B cell (primary cell): ENCODE results near the gene WDR70. TPM values are rescaled to one million over a fixed set of nuclear protein-coding genes. Genes with fewer than 3 reads are reported as not detected.

Experiments used
- ATAC-seq: fragments of 200-7000 bp; cut with Tn5 transposase; one replicate; pipeline ENCODE4 v1.10.0; 2021; ENCODE audit warnings: low read depth, mild to moderate bottlenecking, moderate number of reproducible peaks, moderate library complexity
- CTCF ChIA-PET: fragments of 350-600 bp; sonication (Branson Sonifier 250); formaldehyde crosslinking; loops from one replicate; lab custom pipeline; 2021; ENCODE audit warnings: antibody characterized with exemption, inconsistent platforms; lab: Charles Lee
- POLR2A ChIA-PET: fragments of 350-600 bp; sonication (Branson Sonifier 250); formaldehyde crosslinking; loops from one replicate; lab custom pipeline; 2021; ENCODE audit warnings: antibody characterized with exemption; lab: Charles Lee
- DNase-seq: peaks from one replicate; pipeline ENCODE4 v3.0.0; 2013
- H2AFZ ChIP-seq: 2 replicates; pipeline ENCODE4 v1.6.1; 2012; ENCODE audit warnings: mild to moderate bottlenecking, low read depth, low read length; ENCODE audit not compliant: insufficient read depth, poor library complexity, severe bottlenecking
- H3K27ac ChIP-seq, 2 donors: 1 replicate in 1 of 2; 2 replicates in 1 of 2; pipeline ENCODE4 v1.5.1; 2012 to 2013; ENCODE audit warnings: low read length in 2 of 2, mild to moderate bottlenecking in 2 of 2, moderate library complexity in 1 of 2
- H3K27me3 ChIP-seq, 4 experiments: fragments of 200-600 bp in 1 of 4; sonication (generic) in 1 of 4; replicated peaks in 1 of 4; 1 replicate in 2 of 4; 2 replicates in 2 of 4; pipeline versions ENCODE4 v1.6.1 to v1.7.0; 2013 to 2016; ENCODE audit warnings: low read length in 3 of 4, mild to moderate bottlenecking in 2 of 4, mixed read lengths in 1 of 4, moderate library complexity in 1 of 4; ENCODE audit not compliant: insufficient read depth in 4 of 4, control insufficient read depth in 3 of 4; ENCODE audit errors: control extremely low read depth in 1 of 4
- H3K36me3 ChIP-seq, 2 experiments: replicated peaks in 1 of 2; 1 replicate in 1 of 2; 2 replicates in 1 of 2; pipeline versions ENCODE4 v1.6.1 to v1.7.1; 2013; ENCODE audit warnings: low read length in 1 of 2; ENCODE audit not compliant: insufficient read depth in 2 of 2, control insufficient read depth in 1 of 2; ENCODE audit errors: control extremely low read depth in 1 of 2, extremely low read depth in 1 of 2
- H3K4me1 ChIP-seq, 2 donors: fragments of 200-600 bp in 1 of 2; sonication (generic) in 1 of 2; 1 replicate in 1 of 2; 2 replicates in 1 of 2; pipeline versions ENCODE4 v1.5.1 to v1.6.1; 2013 to 2017; ENCODE audit warnings: low read length in 2 of 2; ENCODE audit not compliant: control insufficient read depth in 2 of 2, insufficient read depth in 2 of 2
- H3K4me2 ChIP-seq: replicated peaks from 2 replicates; pipeline ENCODE3; 2012; ENCODE audit warnings: mild to moderate bottlenecking, low read depth, low read length; ENCODE audit not compliant: poor library complexity, severe bottlenecking
- H3K4me3 ChIP-seq, 5 experiments: fragments of 200-600 bp in 1 of 5; sonication (generic) in 1 of 5; 1 replicate in 3 of 5; 2 replicates in 2 of 5; pipeline versions ENCODE4 v1.5.1 to v1.7.0; 2011 to 2016; ENCODE audit warnings: low read length in 4 of 5, mild to moderate bottlenecking in 4 of 5, low read depth in 2 of 5, control low read depth in 1 of 5, moderate library complexity in 1 of 5; ENCODE audit not compliant: insufficient read depth in 1 of 5; ENCODE audit errors: control extremely low read depth in 1 of 5, extremely low read depth in 1 of 5
- H3K79me2 ChIP-seq: fragments of 200-600 bp; sonication (generic); one replicate; pipeline ENCODE4 v1.6.0; 2016; ENCODE audit warnings: low read length; ENCODE audit not compliant: control insufficient read depth, insufficient read depth
- H3K9ac ChIP-seq: fragments of 200-600 bp; sonication (generic); 2 replicates; pipeline ENCODE4 v1.6.1; 2017; ENCODE audit warnings: mild to moderate bottlenecking, low read length, moderate library complexity
- H3K9me3 ChIP-seq, 3 donors: one replicate each; pipeline versions ENCODE4 v1.6.1 to v1.7.1; 2013; ENCODE audit warnings: low read length in 2 of 3; ENCODE audit not compliant: control insufficient read depth in 2 of 3, insufficient read depth in 1 of 3; ENCODE audit errors: control extremely low read depth in 1 of 3
- H4K20me1 ChIP-seq: 2 replicates; pipeline ENCODE4 v1.6.0; 2012; ENCODE audit warnings: mild to moderate bottlenecking, low read length; ENCODE audit not compliant: insufficient read depth, control insufficient read depth, poor library complexity, severe bottlenecking
- H3K27ac Mint-ChIP-seq: one replicate; pipeline ENCODE4 v1.8.0; 2021; ENCODE audit warnings: mixed read lengths
- H3K27me3 Mint-ChIP-seq: one replicate; pipeline ENCODE4 v1.8.0; 2021; ENCODE audit warnings: mixed read lengths
- H3K4me1 Mint-ChIP-seq: one replicate; pipeline ENCODE4 v1.8.0; 2021; ENCODE audit warnings: mixed read lengths
- H3K4me3 Mint-ChIP-seq: one replicate; pipeline ENCODE4 v1.8.0; 2021; ENCODE audit warnings: mixed read lengths
- H3K9me3 Mint-ChIP-seq: one replicate; pipeline ENCODE4 v1.8.0; 2022; ENCODE audit warnings: mixed read lengths; ENCODE audit not compliant: insufficient read depth
- EZH2 ChIP-seq: IDR thresholded peaks from 2 replicates; pipeline ENCODE4 v1.6.1; 2012; ENCODE audit warnings: borderline replicate concordance, low read depth, mild to moderate bottlenecking, moderate library complexity, low read length; ENCODE audit not compliant: insufficient read depth, poor library complexity, severe bottlenecking
- WGBS: methylation state at CpG from one replicate; pipeline ENCODE4 v1.1.5; 2013; ENCODE audit warnings: missing lambda C conversion rate; ENCODE audit not compliant: insufficient coverage; 5-methylcytosine and 5-hydroxymethylcytosine counted together
- intact Hi-C: fragments of 100-400 bp; cut with micrococcal nuclease; formaldehyde crosslinking; loops from one replicate; pipeline ENCODE4 v1.10.0; 2022
- polyA plus RNA-seq: library from polyadenylated mRNA; depleted of rRNA; stranded (reverse); fragments of >200 nt; gene quantifications from 2 replicates; pipeline ENCODE4 v1.2.3, GENCODE V29; 2012
- total RNA-seq, 2 donors: library from RNA; stranded (reverse); fragments of 120-200 nt in 1 of 2; gene quantifications; 1 replicate in 1 of 2; 2 replicates in 1 of 2; pipeline versions ENCODE4 v1.2.3 to v1.2.4, GENCODE V29; 2013 to 2022
- TF ChIP-seq, protein P1 (sequence below): fragments of 200-600 bp; IDR thresholded peaks from one replicate; pipeline ENCODE4 v1.8.0; 2022; ENCODE audit warnings: antibody characterized with exemption, mild to moderate bottlenecking

Gene WDR70
- total and polyA plus RNA-seq, 2 donors (not counting 1 experiment from before 2014, with no cell fraction given): 12.8 to 46.8 TPM

GRCh38 chr5:37725185-37725584 is 346.1 kb downstream of the WDR70 start:
- Histone ChIP-seq H3K9me3 (no peaks in the 10 kb centered on the region), H3K9ac (no peak overlapping the region), H4K20me1 (no peaks in the 10 kb centered on the region), H3K79me2 (no peaks in the 10 kb centered on the region), H3K27ac (no peak overlapping the region), H3K4me2 (no peak overlapping the region), H3K27me3 (no peaks in the 10 kb centered on the region), H3K36me3 (peaks cover 3 to 54% of the 10 kb centered on the region in 2 experiments), H3K4me1 (no peaks in the 10 kb centered on the region), H2AFZ (no peak overlapping the region), H3K4me3 (no peak overlapping the region)
- WGBS: 100% methylated on average over 1 of the region's 2 CpGs
- Mint-ChIP-seq H3K4me3 (no peak overlapping the region), H3K27me3 (no peaks in the 10 kb centered on the region), H3K27ac (no peak overlapping the region), H3K4me1 (peaks cover 7% of the 10 kb centered on the region), H3K9me3 (no peaks in the 10 kb centered on the region)
- intact Hi-C loops: no loop called here
- TF ChIP-seq EZH2: no peak
- TF ChIP-seq, protein P1, sequence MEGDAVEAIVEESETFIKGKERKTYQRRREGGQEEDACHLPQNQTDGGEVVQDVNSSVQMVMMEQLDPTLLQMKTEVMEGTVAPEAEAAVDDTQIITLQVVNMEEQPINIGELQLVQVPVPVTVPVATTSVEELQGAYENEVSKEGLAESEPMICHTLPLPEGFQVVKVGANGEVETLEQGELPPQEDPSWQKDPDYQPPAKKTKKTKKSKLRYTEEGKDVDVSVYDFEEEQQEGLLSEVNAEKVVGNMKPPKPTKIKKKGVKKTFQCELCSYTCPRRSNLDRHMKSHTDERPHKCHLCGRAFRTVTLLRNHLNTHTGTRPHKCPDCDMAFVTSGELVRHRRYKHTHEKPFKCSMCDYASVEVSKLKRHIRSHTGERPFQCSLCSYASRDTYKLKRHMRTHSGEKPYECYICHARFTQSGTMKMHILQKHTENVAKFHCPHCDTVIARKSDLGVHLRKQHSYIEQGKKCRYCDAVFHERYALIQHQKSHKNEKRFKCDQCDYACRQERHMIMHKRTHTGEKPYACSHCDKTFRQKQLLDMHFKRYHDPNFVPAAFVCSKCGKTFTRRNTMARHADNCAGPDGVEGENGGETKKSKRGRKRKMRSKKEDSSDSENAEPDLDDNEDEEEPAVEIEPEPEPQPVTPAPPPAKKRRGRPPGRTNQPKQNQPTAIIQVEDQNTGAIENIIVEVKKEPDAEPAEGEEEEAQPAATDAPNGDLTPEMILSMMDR: no peak
- POLR2A ChIA-PET: no interaction called here
- DNase-seq (no peak), ATAC-seq (no peak)
- CTCF ChIA-PET: no interaction called here

GRCh38 chr5:37727238-37727637 is 348.1 kb downstream of the WDR70 start:
- Mint-ChIP-seq H3K4me1 (peaks cover 2% of the 10 kb centered on the region), H3K9me3 (no peaks in the 10 kb centered on the region), H3K4me3 (no peak overlapping the region), H3K27ac (no peak overlapping the region), H3K27me3 (no peaks in the 10 kb centered on the region)
- H3K9me3 ChIP-seq: no peaks in the 10 kb centered on the region
- intact Hi-C loops: no loop called here
- TF ChIP-seq, protein P1: no peak
- TF ChIP-seq EZH2: no peak
- DNase-seq: no peak
- no peaks in the 10 kb centered on the region for H3K4me1 ChIP-seq
- H4K20me1 ChIP-seq: no peaks in the 10 kb centered on the region
- ChIA-PET CTCF (no interaction called here), POLR2A (no interaction called here)
- no peak overlapping the region for H3K4me3 ChIP-seq
- no CpG with 5 or more reads among the region's 3 CpGs for WGBS
- H3K79me2 ChIP-seq: no peaks in the 10 kb centered on the region
- ATAC-seq: no peak
- peaks cover 3 to 50% of the 10 kb centered on the region in 2 experiments for H3K36me3 ChIP-seq
- no peak overlapping the region for H3K4me2 ChIP-seq
- no peak overlapping the region for H3K27ac ChIP-seq
- H3K27me3 ChIP-seq: no peaks in the 10 kb centered on the region
- H2AFZ ChIP-seq: no peak overlapping the region
- H3K9ac ChIP-seq: no peak overlapping the region
